ENCODE data around the gene HUS1. TPM values are rescaled to one million over a fixed set of nuclear protein-coding genes. Genes with fewer than 3 reads are reported as not detected.

The HUS1 gene
- total and polyA plus RNA-seq, 2 of the 13 experiments (the other 11 are each of a cell fraction or from before 2014, with no cell fraction given): 14.8 to 16.9 TPM

DNA sequence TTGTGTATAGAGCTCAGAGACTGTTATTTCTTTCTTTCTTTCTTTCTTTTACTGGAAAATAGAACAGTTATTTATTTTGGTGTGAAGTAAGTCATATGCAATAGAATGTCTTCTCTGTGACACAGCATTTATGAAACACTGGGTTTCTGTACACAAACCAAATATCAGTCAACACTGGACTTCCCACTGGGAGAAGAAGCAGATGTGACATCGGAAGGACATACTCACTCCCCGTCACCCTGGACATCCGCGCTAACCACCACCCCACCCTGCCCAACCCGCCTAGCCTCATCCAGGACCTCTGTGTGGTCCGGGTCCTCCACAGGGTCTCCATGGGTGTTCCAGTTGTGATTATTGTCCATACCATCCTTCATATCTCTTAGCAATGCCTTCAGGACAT lies 27.5 kb upstream of the HUS1 start:
- POLR2A ChIA-PET: no interaction called here

DNA sequence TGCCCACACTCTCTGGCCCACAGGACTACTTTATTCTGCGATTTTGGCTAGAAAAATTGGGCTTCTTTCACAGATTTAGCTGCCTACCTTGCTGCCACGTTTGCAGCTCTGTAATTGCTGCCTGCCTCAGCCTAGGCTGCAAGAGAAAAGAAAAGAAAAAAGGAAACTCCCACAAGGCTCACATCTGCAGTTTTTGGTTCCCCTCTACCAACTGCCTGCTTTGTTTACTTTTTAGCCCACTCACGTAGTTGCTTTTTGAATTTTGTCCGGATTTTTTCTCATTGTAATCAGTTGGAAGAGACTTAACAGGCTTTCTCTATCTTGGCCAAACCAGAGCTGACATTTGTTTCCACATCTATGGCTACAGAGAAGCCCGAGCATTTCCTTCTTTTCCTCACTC lies 25.2 kb upstream of the HUS1 start:
- under 1% methylated on average over 5 of the region's 5 CpGs for WGBS (ENCODE audit: low lambda C conversion rate)
- TF ChIP-seq RBAK (CRISPR knock-in tag; IDR thresholded peaks at IDR 0.05): no peak
- in situ Hi-C loops (cut with HindIII; ENCODE audit: extremely low pct_ligation_motif_present, low pct_unique_long_range_greater_than_20kb): no loop called here
- Histone ChIP-seq H3K27me3 (ENCODE audit: control insufficient read depth in 1 of 2, insufficient read depth in 2 of 2, low read length in 2 of 2) (peaks cover 0 to 8% of the 10 kb centered on the region in 2 experiments; a peak in 1 of 5 replicates), H3K4me1 (ENCODE audit: insufficient read depth, low read length) (no peaks in the 10 kb centered on the region), H3K36me3 (replicated peaks in 1 of 2; ENCODE audit: control insufficient read depth in 1 of 2, insufficient read depth in 2 of 2, low read length in 2 of 2) (no peaks in the 10 kb centered on the region), H2AFZ (ENCODE audit: low read length) (no peak overlapping the region), H3K4me2 (ENCODE audit: low read depth, low read length) (no peak overlapping the region), H4K20me1 (ENCODE audit: insufficient read depth, low read length) (no peaks in the 10 kb centered on the region), H3K79me2 (ENCODE audit: insufficient read depth, low read length) (no peaks in the 10 kb centered on the region), H3K4me3 (replicated peaks in 1 of 3; ENCODE audit: insufficient read depth in 1 of 3, low read depth in 2 of 3, low read length in 3 of 3) (no peak overlapping the region), H3K27ac (ENCODE audit: extremely low read length, insufficient read depth, low read length) (no peak overlapping the region), H3K9me3 (ENCODE audit: low read length) (no peaks in the 10 kb centered on the region), H3K9ac (ENCODE audit: insufficient read depth, low read depth, low read length) (no peak overlapping the region)
- no peak for FAIRE-seq
- ChIA-PET POLR2A (no interaction called here), CTCF (ENCODE audit: low intra/inter-chr PET ratio, low total read pairs) (no interaction called here)
- intact Hi-C loops (cut with micrococcal nuclease; ENCODE audit: unreplicated experiment): no loop called here
- no peak for ATAC-seq
- no peak for DNase-seq (ENCODE audit: low spot score)
- BruUV-seq (replicated peaks): no TSS peak

More for the DNA sequence above, 27.5 kb upstream of the HUS1 start:
- CTCF ChIA-PET (ENCODE audit: low intra/inter-chr PET ratio, low total read pairs): no interaction called here
- H3K27me3 ChIP-seq (ENCODE audit: control insufficient read depth in 1 of 2, insufficient read depth in 2 of 2, low read length in 2 of 2): peaks cover 0 to 14% of the 10 kb centered on the region in 2 experiments; a peak in 2 of 5 replicates
- no peaks in the 10 kb centered on the region for H3K36me3 ChIP-seq (replicated peaks in 1 of 2; ENCODE audit: control insufficient read depth in 1 of 2, insufficient read depth in 2 of 2, low read length in 2 of 2)
- FAIRE-seq (no peak), DNase-seq (ENCODE audit: low spot score) (no peak), ATAC-seq (no peak)
- no peak overlapping the region for H3K27ac ChIP-seq (ENCODE audit: extremely low read length, insufficient read depth, low read length)
- no TSS peak for BruUV-seq (replicated peaks)
- no peak overlapping the region for H2AFZ ChIP-seq (ENCODE audit: low read length)
- TF ChIP-seq HNRNPUL1 (IDR thresholded peaks at IDR 0.05; ENCODE audit: low read depth, low read length) (no peak), PAWR (CRISPR knock-in tag; IDR thresholded peaks at IDR 0.05; ENCODE audit: borderline replicate concordance) (no peak), HNRNPK (IDR thresholded peaks at IDR 0.05; ENCODE audit: low read depth, low read length, poor library complexity, severe bottlenecking) (no peak), ZNF44 (CRISPR knock-in tag; IDR thresholded peaks at IDR 0.05) (no peak), JUN (CRISPR knock-in tag; IDR thresholded peaks at IDR 0.05) (no peak), ZNF569 (CRISPR knock-in tag; IDR thresholded peaks at IDR 0.05; ENCODE audit: borderline replicate concordance) (no peak)
- TF ChIP-seq, protein P1, sequence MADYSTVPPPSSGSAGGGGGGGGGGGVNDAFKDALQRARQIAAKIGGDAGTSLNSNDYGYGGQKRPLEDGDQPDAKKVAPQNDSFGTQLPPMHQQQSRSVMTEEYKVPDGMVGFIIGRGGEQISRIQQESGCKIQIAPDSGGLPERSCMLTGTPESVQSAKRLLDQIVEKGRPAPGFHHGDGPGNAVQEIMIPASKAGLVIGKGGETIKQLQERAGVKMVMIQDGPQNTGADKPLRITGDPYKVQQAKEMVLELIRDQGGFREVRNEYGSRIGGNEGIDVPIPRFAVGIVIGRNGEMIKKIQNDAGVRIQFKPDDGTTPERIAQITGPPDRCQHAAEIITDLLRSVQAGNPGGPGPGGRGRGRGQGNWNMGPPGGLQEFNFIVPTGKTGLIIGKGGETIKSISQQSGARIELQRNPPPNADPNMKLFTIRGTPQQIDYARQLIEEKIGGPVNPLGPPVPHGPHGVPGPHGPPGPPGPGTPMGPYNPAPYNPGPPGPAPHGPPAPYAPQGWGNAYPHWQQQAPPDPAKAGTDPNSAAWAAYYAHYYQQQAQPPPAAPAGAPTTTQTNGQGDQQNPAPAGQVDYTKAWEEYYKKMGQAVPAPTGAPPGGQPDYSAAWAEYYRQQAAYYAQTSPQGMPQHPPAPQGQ (CRISPR knock-in tag; IDR thresholded peaks at IDR 0.05; ENCODE audit: borderline replicate concordance): no peak
- H3K9ac ChIP-seq (ENCODE audit: insufficient read depth, low read depth, low read length): no peak overlapping the region
- H3K4me3 ChIP-seq (replicated peaks in 1 of 3; ENCODE audit: insufficient read depth in 1 of 3, low read depth in 2 of 3, low read length in 3 of 3): no peak overlapping the region
- H3K4me1 ChIP-seq (ENCODE audit: insufficient read depth, low read length): no peaks in the 10 kb centered on the region
- no peaks in the 10 kb centered on the region for H3K9me3 ChIP-seq (ENCODE audit: low read length)
- in situ Hi-C loops (cut with HindIII; ENCODE audit: extremely low pct_ligation_motif_present, low pct_unique_long_range_greater_than_20kb): no loop called here
- H3K4me2 ChIP-seq (ENCODE audit: low read depth, low read length): no peak overlapping the region
- H3K79me2 ChIP-seq (ENCODE audit: insufficient read depth, low read length): no peaks in the 10 kb centered on the region
- H4K20me1 ChIP-seq (ENCODE audit: insufficient read depth, low read length): no peaks in the 10 kb centered on the region
- intact Hi-C loops (cut with micrococcal nuclease; ENCODE audit: unreplicated experiment): no loop called here
- WGBS (ENCODE audit: low lambda C conversion rate): 48% methylated on average over 6 of the region's 6 CpGs
